ENCODE results near the gene SPOCK1.

DNA sequence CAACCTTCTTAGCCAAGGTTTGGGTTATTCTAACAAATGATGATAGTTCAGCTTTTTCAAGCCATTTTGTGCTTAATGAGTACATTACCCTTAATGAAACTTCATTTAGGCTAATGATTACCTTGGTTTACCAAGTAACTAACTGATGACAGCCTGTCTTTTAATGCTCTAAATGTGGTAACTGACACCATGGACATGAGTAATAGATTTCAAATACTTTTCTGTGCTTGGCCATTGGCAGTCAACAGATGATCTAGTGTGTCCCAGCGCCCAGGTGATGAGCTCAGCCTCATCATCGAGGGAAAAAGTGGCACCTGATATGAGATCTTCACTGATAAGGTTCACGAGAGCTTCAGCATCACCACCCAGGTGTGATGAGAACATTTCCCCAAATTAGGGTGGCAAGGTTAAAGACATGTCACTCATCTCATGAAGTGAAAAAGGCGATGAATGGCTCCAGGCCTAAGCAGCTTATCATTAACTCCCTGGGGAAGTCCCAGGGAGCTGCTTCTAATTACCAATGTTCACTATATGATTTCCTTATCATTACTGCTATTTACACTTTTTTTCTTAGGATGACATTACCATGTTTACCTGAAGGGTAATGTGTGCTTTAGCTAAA lies 296.0 kb downstream of the SPOCK1 start:
- TF ChIP-seq, protein P1, sequence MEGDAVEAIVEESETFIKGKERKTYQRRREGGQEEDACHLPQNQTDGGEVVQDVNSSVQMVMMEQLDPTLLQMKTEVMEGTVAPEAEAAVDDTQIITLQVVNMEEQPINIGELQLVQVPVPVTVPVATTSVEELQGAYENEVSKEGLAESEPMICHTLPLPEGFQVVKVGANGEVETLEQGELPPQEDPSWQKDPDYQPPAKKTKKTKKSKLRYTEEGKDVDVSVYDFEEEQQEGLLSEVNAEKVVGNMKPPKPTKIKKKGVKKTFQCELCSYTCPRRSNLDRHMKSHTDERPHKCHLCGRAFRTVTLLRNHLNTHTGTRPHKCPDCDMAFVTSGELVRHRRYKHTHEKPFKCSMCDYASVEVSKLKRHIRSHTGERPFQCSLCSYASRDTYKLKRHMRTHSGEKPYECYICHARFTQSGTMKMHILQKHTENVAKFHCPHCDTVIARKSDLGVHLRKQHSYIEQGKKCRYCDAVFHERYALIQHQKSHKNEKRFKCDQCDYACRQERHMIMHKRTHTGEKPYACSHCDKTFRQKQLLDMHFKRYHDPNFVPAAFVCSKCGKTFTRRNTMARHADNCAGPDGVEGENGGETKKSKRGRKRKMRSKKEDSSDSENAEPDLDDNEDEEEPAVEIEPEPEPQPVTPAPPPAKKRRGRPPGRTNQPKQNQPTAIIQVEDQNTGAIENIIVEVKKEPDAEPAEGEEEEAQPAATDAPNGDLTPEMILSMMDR (IDR thresholded peaks at IDR 0.05), result no peak
- no peak for TF ChIP-seq POLR2A (IDR thresholded peaks at IDR 0.05)
